DND-41 (cell line): Measurements from ENCODE around the gene NR2C2AP.
"Not testable (repeated sequence)": the region's sequence is repeated elsewhere in the genome, so short reads cannot be mapped to it uniquely, and the experiment has no call there.

Source experiments
- ATAC-seq: fragments of 200-7000 bp; cut with Tn5 transposase; 3 replicates; pipeline ENCODE4 v1.9.1; 2021; ENCODE audit warnings: low read depth; ENCODE audit not compliant: insufficient read depth
- DNase-seq: peaks from one replicate; pipeline ENCODE4 v3.0.0-alpha.2; 2020
- H2AFZ ChIP-seq: 2 replicates; pipeline ENCODE4 v1.6.0; 2012; ENCODE audit warnings: low read depth, low read length
- H3K27ac ChIP-seq: 2 replicates; pipeline ENCODE4 v1.5.1; 2012; ENCODE audit warnings: low read length, inconsistent platforms
- H3K27me3 ChIP-seq: fragments of 200-600 bp; sonication (generic); 2 replicates; pipeline ENCODE4 v1.6.0; 2012; ENCODE audit warnings: low read length, mild to moderate bottlenecking, inconsistent platforms; ENCODE audit not compliant: insufficient read depth, poor library complexity
- H3K36me3 ChIP-seq: 2 replicates; pipeline ENCODE4 v1.5.1; 2012; ENCODE audit warnings: low read length, inconsistent platforms; ENCODE audit not compliant: insufficient read depth
- H3K4me1 ChIP-seq: 2 replicates; pipeline ENCODE4 v1.5.1; 2012; ENCODE audit warnings: mild to moderate bottlenecking, low read length; ENCODE audit not compliant: insufficient read depth
- H3K4me2 ChIP-seq: 2 replicates; pipeline ENCODE4 v1.6.0; 2012; ENCODE audit warnings: mild to moderate bottlenecking, moderate library complexity, low read length, inconsistent platforms; ENCODE audit not compliant: insufficient read depth
- H3K4me3 ChIP-seq, 2 experiments: fragments of 200-600 bp in 1 of 2; shearing (Covaris generic) in 1 of 2; 2 replicates each; pipeline ENCODE4 v1.5.1; 2012 to 2016; ENCODE audit warnings: inconsistent platforms in 2 of 2, low read length in 2 of 2, mild to moderate bottlenecking in 2 of 2, low read depth in 1 of 2, moderate library complexity in 1 of 2
- H3K79me2 ChIP-seq: 2 replicates; pipeline ENCODE4 v1.6.0; 2012; ENCODE audit warnings: low read length, inconsistent platforms; ENCODE audit not compliant: insufficient read depth
- H3K9ac ChIP-seq: 2 replicates; pipeline ENCODE4 v1.6.0; 2012; ENCODE audit warnings: low read depth, mild to moderate bottlenecking, inconsistent platforms, low read length, moderate library complexity
- H3K9me3 ChIP-seq: 2 replicates; pipeline ENCODE4 v1.5.1; 2012; ENCODE audit warnings: low read length, moderate library complexity, mild to moderate bottlenecking, inconsistent platforms; ENCODE audit not compliant: insufficient read depth, severe bottlenecking
- H4K20me1 ChIP-seq: 2 replicates; pipeline ENCODE4 v1.6.0; 2012; ENCODE audit warnings: low read length; ENCODE audit not compliant: insufficient read depth
- EZH2 ChIP-seq: IDR thresholded peaks from 3 replicates; pipeline ENCODE4 v1.6.1; 2012; ENCODE audit warnings: borderline replicate concordance, low read depth, mild to moderate bottlenecking, moderate library complexity, low read length, inconsistent platforms; ENCODE audit not compliant: severe bottlenecking
- TF ChIP-seq, protein P1 (sequence below): IDR thresholded peaks from 2 replicates; pipeline ENCODE4 v1.5.1; 2012; ENCODE audit warnings: borderline replicate concordance, low read length, moderate library complexity, mild to moderate bottlenecking; ENCODE audit not compliant: poor library complexity, severe bottlenecking; ENCODE audit errors: extremely low read depth

Gene NR2C2AP

DNA sequence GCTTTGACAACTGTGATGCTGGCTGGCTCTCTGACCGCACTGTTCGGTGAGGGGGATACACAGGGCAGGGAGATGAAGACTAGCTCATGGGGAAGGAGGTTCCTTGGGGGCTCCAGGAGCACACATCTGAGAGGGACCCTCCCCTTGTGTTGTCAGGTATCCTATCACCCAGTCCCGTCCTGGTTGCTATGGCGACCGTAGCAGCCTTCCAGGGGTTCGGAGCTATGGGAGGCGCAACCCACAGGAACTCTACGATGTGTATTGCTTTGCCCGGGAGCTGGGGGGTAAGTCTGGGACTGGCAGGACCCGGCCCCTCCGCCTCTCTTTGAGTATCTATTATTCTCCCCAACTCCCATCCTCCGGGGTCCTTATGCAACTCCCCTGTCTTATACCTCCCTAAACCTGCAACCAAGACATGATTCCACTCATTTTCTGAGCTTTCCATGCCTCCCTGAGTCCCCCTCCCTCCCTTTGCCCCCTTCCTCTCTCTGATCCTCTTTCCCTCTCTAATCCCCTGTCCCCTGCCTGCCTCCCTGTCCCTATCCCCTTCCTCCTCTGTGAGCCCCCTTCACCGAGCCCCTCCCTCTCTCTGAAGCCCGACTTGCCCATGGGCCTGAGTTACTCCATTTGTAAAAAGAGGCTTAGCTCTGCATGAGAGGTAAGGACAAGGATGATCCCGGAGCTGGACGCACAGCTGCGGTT lies 21.1 kb upstream of the NR2C2AP start:
- Histone ChIP-seq H4K20me1 (no peaks in the 10 kb centered on the region), H3K79me2 (no peaks in the 10 kb centered on the region), H3K27me3 (no peaks in the 10 kb centered on the region), H3K4me1 (no peaks in the 10 kb centered on the region), H3K4me3 (no peak overlapping the region), H3K9ac (no peak overlapping the region), H3K4me2 (no peak overlapping the region), H3K27ac (no peak overlapping the region), H2AFZ (no peak overlapping the region), H3K36me3 (no peaks in the 10 kb centered on the region), H3K9me3 (no peaks in the 10 kb centered on the region)
- TF ChIP-seq, protein P1, sequence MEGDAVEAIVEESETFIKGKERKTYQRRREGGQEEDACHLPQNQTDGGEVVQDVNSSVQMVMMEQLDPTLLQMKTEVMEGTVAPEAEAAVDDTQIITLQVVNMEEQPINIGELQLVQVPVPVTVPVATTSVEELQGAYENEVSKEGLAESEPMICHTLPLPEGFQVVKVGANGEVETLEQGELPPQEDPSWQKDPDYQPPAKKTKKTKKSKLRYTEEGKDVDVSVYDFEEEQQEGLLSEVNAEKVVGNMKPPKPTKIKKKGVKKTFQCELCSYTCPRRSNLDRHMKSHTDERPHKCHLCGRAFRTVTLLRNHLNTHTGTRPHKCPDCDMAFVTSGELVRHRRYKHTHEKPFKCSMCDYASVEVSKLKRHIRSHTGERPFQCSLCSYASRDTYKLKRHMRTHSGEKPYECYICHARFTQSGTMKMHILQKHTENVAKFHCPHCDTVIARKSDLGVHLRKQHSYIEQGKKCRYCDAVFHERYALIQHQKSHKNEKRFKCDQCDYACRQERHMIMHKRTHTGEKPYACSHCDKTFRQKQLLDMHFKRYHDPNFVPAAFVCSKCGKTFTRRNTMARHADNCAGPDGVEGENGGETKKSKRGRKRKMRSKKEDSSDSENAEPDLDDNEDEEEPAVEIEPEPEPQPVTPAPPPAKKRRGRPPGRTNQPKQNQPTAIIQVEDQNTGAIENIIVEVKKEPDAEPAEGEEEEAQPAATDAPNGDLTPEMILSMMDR = no peak
- no peak for TF ChIP-seq EZH2
- DNase-seq (no peak), ATAC-seq (no peak)

DNA sequence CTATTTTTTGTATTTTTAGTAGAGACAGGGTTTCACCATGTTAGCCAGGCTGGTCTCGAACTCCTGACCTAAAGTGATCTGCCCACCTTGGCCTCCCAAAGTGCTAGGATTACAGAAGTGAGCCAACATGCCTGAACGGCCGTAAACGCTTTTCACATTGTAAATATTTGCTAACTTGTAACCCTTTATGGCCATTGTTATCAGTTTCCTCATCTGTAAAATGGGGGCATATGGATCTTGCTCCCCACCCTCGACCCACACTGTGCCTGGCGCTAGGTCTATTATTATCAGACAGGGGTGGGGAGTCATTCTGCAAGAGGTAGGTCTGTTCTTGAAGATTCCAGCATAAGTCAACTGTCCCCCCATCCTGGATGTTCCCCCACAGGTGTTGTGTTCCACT lies 20.4 kb upstream of the NR2C2AP start:
- H3K27me3 ChIP-seq = no peaks in the 10 kb centered on the region
- no peak for ATAC-seq
- no peaks in the 10 kb centered on the region for H3K79me2 ChIP-seq
- no peaks in the 10 kb centered on the region for H3K36me3 ChIP-seq
- no peak overlapping the region for H2AFZ ChIP-seq
- no peak overlapping the region for H3K27ac ChIP-seq
- no peak overlapping the region for H3K9ac ChIP-seq
- H3K4me2 ChIP-seq = no peak overlapping the region
- DNase-seq = no peak
- no peaks in the 10 kb centered on the region for H3K9me3 ChIP-seq
- H3K4me3 ChIP-seq = no peak overlapping the region
- H3K4me1 ChIP-seq = no peaks in the 10 kb centered on the region
- no peak for TF ChIP-seq EZH2
- TF ChIP-seq, protein P1 = no peak
- H4K20me1 ChIP-seq = no peaks in the 10 kb centered on the region

DNA sequence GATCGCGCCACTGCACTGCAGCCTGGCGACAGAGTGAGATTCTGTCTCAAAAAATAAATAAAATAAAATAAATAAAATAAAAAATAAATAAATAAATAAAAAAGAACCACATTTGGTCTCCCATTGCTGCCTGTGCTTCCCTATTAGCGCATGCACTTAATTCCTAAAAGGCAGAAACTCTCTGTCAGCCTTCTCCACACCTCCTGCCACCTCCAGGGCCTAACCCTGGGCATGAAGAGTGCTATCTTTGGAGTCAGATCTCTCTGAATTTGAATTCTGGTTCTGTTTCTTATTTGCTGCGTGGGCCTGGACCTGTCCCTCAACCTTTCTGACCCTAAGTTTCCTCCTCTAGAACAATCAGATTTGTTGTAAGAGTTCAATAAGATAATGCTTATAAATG lies 19.8 kb upstream of the NR2C2AP start:
- Histone ChIP-seq H3K27me3 (no peaks in the 10 kb centered on the region), H3K79me2 (no peaks in the 10 kb centered on the region), H2AFZ (no peak overlapping the region), H3K4me2 (no peak overlapping the region), H3K4me1 (no peaks in the 10 kb centered on the region), H3K9me3 (no peaks in the 10 kb centered on the region), H3K36me3 (no peaks in the 10 kb centered on the region), H3K9ac (no peak overlapping the region), H3K27ac (no peak overlapping the region), H3K4me3 (no peak overlapping the region), H4K20me1 (no peaks in the 10 kb centered on the region)
- DNase-seq (no peak), ATAC-seq (no peak)
- no peak for TF ChIP-seq EZH2
- TF ChIP-seq, protein P1 = no peak

DNA sequence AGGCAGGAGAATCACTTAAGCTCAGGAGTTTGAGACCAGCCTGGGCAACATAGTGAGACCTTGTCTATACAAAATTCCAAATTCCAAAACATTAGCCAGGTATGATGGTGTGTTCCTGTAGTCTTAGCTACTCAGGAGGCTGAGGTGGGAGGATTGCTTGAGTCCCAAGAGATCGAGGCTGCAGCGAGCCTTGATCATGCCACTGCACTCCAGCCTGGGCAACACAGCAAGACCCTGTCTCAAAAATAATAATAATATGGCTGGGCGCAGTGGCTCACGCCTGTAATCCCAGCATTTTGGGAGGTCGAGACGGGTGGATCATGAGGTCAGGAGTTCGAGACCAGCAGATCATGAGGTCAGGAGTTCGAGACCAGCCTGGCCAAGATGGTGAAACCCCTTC lies 17.8 kb upstream of the NR2C2AP start:
- not testable (repeated sequence) for H3K4me3 ChIP-seq, ATAC-seq, H4K20me1 ChIP-seq, H3K27me3 ChIP-seq, H2AFZ ChIP-seq, H3K9ac ChIP-seq, H3K9me3 ChIP-seq, H3K4me1 ChIP-seq, H3K27ac ChIP-seq, H3K4me2 ChIP-seq, H3K36me3 ChIP-seq, DNase-seq, H3K79me2 ChIP-seq
